Measurements from ENCODE around the gene KHK. TPM values are rescaled to one million over a fixed set of nuclear protein-coding genes. Genes with fewer than 3 reads are reported as not detected.

The KHK gene
- total and polyA plus RNA-seq, 9 of the 15 experiments (the other 6 are each of a cell fraction or from before 2014, with no cell fraction given) = 1.5 to 10.7 (median 5.2) TPM

- H3K4me1 ChIP-seq (replicated peaks in 1 of 2; ENCODE audit: control insufficient read depth in 2 of 2, insufficient read depth in 2 of 2, low read length in 2 of 2) = peaks cover 24 to 36% of the 10 kb centered on the region in 2 experiments; a peak in 4 of 5 replicates
- H2AFZ ChIP-seq (ENCODE audit: low read depth, low read length) = peak overlapping the region; percentile 78
- in situ Hi-C loops (cut with MboI) (no loop called here), intact Hi-C loops (cut with micrococcal nuclease) (loop anchor here (2.0 kb wide), 2 partner anchors 19 to 29 kb away; partner anchors contain the start of gene TMEM214)
- ChIA-PET CTCF (ENCODE audit: low intra/inter-chr PET ratio) (interaction anchor here (1.0 kb wide), 1 partner anchor 35 kb away, joined by 4 read pairs; the partner anchor contains the start of gene KHK), POLR2A (interaction anchor here (0.6 to 10.5 kb wide), 11 partner anchors 8 to 112 kb away, joined by 3 to 112 read pairs (median 8); partner anchors contain the start of genes OST4 and TMEM214)
- peak; percentile 2 for ATAC-seq
- H3K9ac ChIP-seq (ENCODE audit: insufficient read depth in 1 of 2, low read depth in 2 of 2, low read length in 2 of 2) = peak overlapping the region; percentile 85 to 95
- H4K20me1 ChIP-seq (replicated peaks; ENCODE audit: control insufficient read depth, insufficient read depth, low read length) = no peaks in the 10 kb centered on the region; the same call in 1 of the 2 replicates
- H3K9me1 ChIP-seq (ENCODE audit: control insufficient read depth, insufficient read depth, low read length) = no peaks in the 10 kb centered on the region
- no peak for FAIRE-seq
- no peak for DNase-seq (ENCODE audit: extremely low read depth in 1 of 4, low spot score in 3 of 4)
- no peaks in the 10 kb centered on the region for H3K9me3 ChIP-seq (replicated peaks; ENCODE audit: control insufficient read depth, insufficient read depth, low read depth, low read length)
- peak overlapping the region; percentile 98 for H3K4me2 ChIP-seq (ENCODE audit: insufficient read depth, low read length)
- H3K36me3 ChIP-seq (ENCODE audit: control insufficient read depth, insufficient read depth, low read length) = peaks cover 45% of the 10 kb centered on the region; the same call in 2 of the 3 replicates
- no TSS peak for BruUV-seq (replicated peaks)
- peak overlapping the region; percentile 95 for H3K27ac ChIP-seq (ENCODE audit: extremely low read depth, low read depth, low read length)
- no peaks in the 10 kb centered on the region for H3K27me3 ChIP-seq (ENCODE audit: control insufficient read depth in 2 of 2, insufficient read depth in 2 of 2, low read length in 2 of 2)
- WGBS (ENCODE audit: insufficient coverage, low coverage, missing lambda C conversion rate) = 6% methylated on average over 17 of the region's 24 CpGs
- H3K4me3 ChIP-seq = peak overlapping the region; percentile 84
- H3K79me2 ChIP-seq (ENCODE audit: control insufficient read depth, insufficient read depth, low read length) = 0 out of 3 replicates have a peak, but pooled peaks cover 5% of the 10 kb centered on the region
- no peak for TF ChIP-seq ZNF133 (CRISPR knock-in tag; IDR thresholded peaks at IDR 0.05)
- TF ChIP-seq HOMEZ (CRISPR knock-in tag; IDR thresholded peaks at IDR 0.05) = 0 out of 2 replicates have a peak, but pooled peaks have one; percentile 53
- no peak for TF ChIP-seq RFX7 (CRISPR knock-in tag; IDR thresholded peaks at IDR 0.05)
- 0 out of 4 replicates have a peak, but pooled peaks of 1 of the 2 experiments have one; percentile 27 for TF ChIP-seq TEAD1 (CRISPR knock-in tag; IDR thresholded peaks at IDR 0.05)
- 0 out of 2 replicates have a peak, but pooled peaks have one; percentile 28 for TF ChIP-seq SMAD4 (CRISPR knock-in tag; conservative IDR thresholded peaks at IDR 0.05)
- peak in 1 of 2 experiments; percentile 45; a peak in 2 of 4 replicates for TF ChIP-seq HDAC1 (IDR thresholded peaks at IDR 0.05)
- 0 out of 2 replicates have a peak, but pooled peaks have one; percentile 58 for TF ChIP-seq OTX1 (CRISPR knock-in tag; IDR thresholded peaks at IDR 0.05)
- TF ChIP-seq TCFL5 (CRISPR knock-in tag; conservative IDR thresholded peaks at IDR 0.05) = no peak
- no peak for TF ChIP-seq MEIS2 (IDR thresholded peaks at IDR 0.05; ENCODE audit: partially characterized antibody)
- 0 out of 4 replicates have a peak, but pooled peaks of 1 of the 2 experiments have one; percentile 37 for TF ChIP-seq MLX (CRISPR knock-in tag; conservative IDR thresholded peaks at IDR 0.05)
- no peak for TF ChIP-seq IRF1 (CRISPR knock-in tag; IDR thresholded peaks at IDR 0.05; ENCODE audit: borderline replicate concordance)
- TF ChIP-seq NR1H2 (CRISPR knock-in tag; IDR thresholded peaks at IDR 0.05) = no peak
- TF ChIP-seq PTBP1 (IDR thresholded peaks at IDR 0.05; ENCODE audit: low read depth, low read length) = no peak
Measured at GRCh38 chr2:27051902-27052645, 34.5 kb upstream of the KHK start.
